GM21390 (cell line): ENCODE data around the gene SLC39A11.

Experiments used
- ATAC-seq: cut with Tn5 transposase; IDR thresholded peaks from one replicate; pipeline ENCODE4 v1.9.1; 2021; ENCODE audit not compliant: unreplicated experiment

The SLC39A11 gene

DNA sequence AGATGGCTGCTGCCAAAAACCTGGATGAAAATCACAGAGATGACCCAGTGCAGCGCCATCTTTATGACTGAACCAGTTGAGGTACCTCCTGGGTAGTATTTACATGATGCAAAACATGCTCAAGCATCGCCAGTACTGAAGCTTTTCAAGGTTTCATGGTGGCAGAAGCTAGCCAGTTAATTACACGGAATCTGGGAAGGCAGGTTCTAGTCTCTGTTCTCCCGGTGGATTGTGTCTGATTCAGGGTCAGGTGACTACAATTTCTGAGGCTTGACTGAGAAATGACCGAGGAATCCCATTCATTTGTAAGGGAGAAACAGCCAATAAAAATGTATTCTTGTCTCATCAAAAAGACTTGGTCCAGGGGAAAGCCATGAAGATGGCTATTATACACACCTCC, 209.1 kb downstream of the SLC39A11 start:
- no peak for ATAC-seq

DNA sequence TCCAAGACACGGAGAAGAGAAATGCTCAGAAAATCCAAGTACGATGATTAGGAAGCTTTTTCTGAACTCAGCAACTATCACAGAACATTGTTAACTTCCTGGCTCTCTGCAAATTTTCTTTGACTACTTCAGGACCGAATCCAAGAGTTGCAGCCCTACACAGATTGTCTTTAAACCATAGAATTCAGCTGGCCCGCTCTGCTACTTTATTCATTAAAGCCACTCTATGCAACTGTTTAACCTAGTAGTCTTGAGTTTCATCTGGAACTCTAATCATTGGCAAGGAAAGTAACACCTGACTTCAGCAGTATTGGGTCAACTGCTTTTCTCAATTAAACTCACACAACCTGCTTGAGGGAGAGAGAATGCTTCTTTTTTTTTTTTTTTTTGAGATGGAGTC, 210.1 kb downstream of the SLC39A11 start:
- no peak for ATAC-seq

DNA sequence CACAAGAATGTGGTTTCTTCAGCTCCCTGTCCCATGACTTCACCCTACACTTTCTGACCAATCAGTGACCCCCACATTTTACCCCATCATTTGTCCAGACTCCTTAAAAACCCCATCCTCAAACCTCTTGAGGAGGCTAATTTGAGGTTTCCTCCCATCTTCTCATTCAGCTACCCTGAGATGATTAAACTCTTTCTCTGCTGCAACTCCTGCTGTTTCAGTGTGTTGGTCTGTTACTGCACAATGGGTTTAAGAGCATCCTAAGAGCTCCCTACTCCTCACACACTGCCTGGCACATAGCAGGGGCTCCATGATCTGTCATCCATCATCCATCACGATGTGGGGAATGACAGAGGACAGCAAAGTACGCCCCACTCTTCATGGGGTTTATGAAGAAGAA, 212.6 kb downstream of the SLC39A11 start:
- no peak for ATAC-seq

DNA sequence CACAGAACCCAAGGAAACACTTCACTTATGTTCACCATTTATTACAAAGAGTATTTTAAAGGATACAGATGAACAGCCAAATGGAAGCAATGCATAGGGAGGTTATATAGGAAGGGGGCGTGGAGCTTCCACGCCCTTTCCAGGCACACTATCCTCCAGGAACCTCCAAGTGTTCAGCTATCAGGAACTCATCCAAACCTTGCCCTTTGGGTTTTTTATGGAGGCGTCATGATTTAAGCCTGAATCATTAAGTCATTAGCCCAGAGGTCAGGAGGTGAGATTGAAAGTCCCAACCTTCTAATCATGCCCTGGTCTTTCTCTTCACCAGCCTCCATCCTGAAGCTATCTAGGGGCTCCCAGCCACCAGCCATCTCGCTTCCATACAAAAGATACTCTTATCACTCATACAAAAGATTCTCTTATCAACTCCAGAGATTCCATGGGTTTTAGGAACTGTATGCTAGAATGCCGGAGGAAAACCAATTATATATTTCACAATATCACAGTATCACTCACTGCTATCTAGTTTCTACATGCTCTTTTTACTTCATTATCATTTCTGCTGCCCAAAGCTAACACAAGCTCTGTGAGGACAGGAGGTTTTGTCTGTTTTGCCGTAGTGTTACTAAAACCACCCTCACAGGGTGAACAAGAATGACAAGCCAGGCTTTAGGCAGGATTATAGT, 213.4 kb downstream of the SLC39A11 start:
- ATAC-seq = no peak

DNA sequence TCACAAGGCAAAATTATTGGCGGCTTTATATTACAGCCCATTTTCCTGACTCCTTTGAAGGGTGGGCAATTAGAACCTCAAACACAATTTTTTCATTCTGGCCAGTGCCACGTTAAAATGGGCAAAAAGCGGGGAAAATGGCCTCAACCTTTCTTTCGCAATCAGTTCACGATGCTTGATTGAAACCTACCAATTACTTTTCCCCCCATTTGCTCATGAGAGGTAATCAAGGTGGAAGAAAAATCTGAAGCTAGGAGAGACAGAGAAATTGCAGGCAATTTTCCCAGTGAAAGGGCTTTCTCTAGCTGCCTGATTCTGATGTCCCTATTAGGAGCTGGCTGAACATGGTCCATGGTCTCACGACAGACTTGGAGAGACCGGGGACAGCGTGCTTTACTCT, 215.1 kb downstream of the SLC39A11 start:
- ATAC-seq = no peak

DNA sequence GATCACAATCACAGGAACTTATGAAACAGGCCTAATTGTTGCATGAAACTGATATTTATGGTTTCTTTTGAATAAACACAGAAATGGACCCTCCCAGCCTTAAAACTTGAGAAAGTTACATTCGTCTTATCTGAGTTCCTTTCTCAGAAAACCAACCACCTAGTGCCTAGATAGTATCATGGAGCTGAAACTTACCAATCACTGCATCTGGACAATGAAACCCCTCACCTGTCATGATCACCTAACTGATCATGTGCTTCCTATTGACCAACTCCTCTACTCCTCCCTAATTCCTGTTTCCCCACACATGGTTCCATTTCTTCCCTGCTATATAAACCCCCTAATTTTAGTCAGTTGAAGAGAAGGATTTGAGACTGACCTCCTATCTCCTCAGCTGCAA, 216.1 kb downstream of the SLC39A11 start:
- ATAC-seq = no peak

DNA sequence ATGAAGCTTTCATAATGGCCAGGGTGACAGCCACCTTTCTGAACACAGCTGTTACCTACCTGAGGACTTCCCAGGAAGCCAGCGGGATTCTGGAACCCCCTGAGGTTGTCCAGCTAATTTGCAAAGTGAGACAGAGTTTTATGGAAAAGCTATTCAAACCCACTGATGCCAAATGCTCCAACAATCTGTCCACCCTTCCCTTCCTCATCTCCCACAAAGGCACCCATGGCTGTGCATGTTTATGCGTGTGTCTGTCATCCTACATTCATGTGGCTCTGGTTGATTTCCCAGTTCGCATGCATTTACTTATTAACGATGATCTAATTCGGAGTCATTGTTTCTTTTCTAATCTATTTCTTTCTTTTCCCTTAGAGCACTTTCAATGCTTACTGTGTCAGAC, 217.1 kb downstream of the SLC39A11 start:
- ATAC-seq = no peak

DNA sequence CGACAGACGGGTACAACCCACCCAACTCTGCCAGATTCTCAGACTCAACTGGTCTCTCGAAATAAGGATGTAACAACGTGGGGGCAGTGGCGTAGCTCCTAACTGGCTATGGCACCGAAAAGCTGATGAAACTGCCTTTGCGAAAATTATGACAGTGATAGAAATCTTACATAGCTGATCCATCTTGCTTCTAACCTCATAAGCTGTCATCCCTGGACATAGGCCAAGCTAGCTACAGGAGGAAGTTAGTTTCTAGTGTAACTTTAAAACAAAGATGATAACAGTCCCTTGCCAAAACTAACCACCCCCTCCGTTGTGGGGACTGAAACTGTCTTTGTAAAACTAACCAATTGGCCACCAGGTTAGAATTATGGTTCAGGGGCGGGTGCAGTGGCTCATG, 220.1 kb downstream of the SLC39A11 start:
- ATAC-seq = no peak

DNA sequence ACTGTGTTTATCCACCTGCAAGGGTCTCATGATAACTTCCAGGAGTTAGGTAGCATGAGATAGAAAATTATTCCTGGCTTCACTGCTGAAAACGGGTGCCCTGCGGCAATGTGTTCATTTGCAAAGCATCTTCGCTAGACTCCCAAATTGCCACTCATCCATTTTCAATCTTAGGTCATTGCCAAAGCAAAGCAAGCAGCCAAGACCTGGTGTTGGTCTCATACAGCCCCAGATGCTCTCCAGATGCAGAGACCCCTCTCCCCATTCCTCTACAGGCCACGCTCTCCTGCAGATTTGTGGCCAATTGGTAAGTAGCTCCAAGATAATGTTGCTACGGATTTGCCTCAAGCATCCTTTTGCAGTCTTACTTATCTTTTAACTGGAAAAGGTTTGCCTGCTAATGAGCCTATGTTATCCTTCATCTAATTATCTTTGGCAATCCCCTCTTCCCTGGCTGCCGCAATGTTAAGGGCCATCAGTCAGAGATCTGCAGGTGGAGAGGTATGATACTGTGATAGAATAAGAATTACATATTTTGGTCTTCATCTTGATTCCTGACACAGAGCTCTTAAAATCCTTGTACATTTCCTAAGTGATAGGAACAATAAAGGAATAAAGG, 222.0 kb downstream of the SLC39A11 start:
- ATAC-seq = no peak

DNA sequence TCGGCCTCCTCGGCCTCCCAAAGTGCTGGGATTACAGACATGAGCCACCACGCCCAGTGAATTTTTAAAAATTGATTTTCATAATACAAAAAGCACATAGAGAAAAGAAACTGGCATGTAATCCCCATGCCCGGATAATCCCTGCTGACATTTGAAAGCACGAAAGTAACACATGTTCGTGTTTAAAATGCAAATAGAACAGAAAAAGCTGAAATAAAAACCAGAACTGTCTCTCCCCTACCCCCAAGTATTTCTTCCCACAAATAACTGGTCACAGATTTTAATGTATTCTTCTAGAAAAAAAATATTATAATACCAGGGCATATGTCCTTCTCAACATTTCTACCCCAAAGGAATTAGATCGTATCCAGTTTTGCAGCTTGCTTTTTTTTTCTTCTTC, 222.9 kb downstream of the SLC39A11 start:
- ATAC-seq = no peak

DNA sequence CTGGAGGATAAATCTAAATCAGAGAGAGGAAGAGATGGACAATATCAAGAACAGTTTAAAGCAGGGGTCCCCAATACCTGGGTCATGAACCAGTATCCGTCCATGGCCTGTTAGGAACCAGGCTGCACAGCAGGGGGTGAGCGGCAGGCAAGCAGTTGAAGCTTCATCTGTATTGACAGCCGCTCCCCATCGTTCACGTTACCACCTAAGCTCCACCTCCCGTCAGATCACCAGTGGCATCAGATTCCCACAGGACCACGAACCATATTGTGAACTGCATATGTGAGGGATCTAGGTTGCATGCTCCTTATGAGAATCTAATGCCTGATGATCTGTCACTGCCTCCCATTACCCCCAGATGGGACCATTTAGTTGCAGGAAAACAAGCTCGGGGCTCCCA, 226.5 kb downstream of the SLC39A11 start:
- ATAC-seq = no peak

DNA sequence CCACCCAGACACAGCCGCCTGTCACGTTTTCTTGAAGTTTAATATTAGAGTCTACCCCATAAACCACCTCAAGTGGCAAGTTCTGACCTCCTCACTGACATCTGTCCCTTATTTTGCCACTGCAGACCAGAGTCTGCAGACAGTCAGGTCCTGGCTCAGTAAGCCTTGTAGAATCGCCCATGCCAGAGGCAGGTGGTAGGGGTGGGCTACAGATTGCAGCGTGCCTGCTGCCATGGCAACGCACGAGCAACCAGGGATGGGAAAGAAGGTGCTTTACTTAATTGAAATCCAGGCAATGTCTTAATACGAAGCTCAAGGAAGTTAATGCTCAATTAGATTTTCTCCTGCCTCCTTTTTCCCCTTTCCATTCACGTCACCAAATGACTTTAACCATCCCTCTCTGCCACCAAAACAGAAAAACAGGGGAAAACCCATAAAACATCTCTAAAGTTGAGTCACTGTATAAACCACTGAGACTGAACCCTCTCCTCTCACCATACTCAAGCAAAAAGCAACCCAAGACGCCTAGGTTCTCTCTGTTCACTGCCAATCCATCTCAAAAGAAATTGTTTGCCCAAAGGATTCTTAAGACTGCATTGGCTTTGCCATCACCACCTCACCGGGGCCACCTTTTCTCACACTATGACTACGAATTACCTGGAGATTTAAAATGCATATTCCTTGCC, 228.8 kb downstream of the SLC39A11 start:
- ATAC-seq = peak; percentile 69

DNA sequence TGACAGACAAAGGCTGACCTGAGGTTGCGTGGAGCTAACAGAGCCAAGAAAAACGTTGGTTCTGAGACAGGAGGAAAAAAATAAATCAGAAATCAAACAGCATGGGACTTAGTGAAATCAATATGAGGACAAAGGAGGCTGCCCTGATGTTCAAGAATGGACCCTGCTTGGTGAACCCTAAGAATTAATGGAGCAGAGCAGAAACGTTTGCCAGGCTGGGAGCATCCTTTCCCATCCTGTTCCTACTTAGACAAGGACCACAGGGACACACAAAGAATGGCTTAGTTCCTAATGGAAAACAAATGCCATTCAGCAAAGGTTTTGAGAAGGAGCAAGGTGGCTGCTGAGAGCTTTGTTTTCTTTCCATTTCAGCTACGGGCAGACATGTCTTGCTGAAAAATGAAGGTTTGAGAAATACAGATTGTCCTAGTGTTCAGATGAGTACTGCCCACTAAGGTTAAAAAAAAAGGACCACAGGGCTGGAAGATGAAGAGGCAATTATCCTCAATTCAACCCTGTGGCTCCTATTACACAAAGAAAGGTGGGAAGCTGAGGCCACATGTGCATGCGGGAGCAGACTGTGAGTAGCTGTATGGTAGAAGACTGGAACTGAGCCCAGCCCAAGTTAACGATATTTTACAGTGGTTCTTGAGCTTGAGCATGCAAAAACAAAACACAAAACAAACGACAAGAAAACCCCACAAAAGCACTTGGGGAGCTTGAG, 230.1 kb downstream of the SLC39A11 start:
- no peak for ATAC-seq

DNA sequence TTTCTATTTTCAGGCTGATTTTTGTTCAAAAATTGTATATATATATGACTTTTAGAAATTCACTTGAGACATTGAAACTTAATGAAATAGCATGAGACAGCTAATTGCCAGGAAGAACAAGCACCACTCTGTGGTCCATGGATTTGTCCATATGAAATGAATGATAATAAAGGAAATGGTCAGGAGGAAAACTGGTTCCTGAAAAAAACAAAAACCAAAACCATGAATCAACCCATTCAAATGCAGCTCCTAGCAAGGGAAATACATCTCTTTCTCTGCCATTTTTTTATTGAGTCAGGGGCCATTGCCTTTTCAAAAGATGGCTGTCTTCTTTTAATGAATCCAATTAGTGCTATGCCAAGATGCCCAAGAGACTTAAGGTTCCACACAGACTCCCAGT, 230.7 kb downstream of the SLC39A11 start:
- no peak for ATAC-seq

DNA sequence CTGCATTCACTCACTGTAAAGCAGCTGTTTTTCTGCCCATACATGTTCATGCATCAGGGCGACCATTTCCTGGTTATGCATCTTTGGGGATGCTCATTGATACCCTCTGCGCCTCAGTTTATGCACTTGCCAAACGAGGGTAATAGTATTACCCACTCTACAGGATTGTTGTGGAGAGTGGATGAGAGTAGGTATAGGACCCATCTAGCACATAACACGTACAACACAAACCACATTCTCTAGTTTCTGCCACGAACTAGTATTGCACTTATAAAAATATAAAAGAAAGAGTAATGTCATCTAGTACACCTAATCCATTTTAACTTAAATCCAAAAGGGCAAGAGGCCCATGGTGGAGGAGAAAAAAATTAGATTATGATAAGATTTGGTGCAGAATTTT, 231.7 kb downstream of the SLC39A11 start:
- ATAC-seq = no peak

DNA sequence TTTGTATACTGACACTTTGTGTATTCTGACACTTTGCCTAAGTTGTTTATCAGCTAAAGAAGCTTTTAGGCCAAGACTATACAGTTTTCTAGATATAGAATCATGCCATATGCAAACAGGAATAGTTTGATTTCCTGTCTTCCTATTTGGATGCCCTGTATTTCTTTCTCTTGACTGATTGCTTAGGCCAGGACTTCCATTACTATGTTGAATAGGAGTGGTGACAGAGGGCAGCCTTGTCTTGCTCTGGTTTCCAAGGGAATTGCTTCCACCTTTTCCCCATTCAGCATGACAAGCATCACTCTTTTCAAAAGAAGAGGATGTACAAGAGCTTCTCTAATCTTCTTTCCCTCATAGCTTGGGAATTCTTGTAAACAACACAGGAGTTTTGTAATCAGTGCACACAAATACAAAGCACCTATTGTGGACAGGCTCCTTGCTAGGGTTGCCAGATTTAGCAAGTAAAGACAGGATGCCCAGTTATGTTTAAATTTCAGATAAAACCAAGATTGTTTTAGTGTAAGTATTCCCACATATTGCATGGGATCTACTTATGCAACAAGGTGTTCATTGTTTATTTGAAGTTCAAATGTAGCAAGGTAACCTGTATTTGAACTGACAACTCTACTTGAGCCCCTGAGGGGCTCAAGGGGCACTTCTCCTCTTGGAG, 233.5 kb downstream of the SLC39A11 start:
- ATAC-seq = no peak

DNA sequence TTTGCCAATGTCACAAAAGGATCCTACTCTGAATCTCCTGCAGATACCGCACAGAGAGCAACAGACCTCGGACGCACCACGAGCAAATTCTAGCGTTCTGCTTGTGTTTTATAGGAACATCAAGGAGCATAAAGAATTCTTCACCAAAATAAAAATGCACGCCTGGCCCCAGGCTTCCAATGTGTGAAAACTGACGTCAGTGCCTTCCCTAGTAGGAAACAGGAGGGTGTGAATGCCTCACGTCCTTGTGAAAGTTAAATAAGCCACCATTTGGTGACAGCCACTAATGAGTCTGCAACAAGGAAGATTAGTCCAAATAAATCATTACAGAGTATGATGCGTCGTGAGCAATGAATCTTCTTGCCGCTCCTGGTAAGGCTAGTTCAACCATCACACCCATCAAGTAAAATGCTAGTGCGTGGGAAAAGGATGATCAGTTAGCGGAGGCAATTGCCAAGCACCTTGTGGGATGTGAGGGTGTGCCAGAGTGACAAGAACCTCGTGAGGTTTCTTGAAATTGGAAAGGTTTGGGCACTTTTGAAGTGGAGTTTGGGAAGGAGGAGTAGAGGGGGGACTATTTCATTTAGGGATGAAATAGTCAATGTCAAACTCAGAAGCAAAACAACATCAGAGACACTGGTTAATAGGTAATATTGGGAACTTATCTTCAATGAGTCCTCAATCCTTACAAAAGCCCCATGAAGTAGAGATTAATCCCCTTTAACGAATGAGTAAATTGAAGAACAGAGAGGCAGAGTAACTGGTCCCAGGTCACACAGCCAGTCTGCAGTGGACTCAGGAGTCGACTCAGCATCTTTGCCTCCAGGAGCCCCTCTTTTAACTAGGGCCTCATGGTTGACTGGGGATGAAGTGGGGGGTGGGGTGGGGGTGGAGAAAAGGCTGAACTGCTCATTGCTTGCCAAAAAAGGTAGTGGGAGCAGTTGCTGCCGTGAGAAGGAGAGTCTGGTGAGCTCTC, 238.8 kb downstream of the SLC39A11 start:
- ATAC-seq = no peak

DNA sequence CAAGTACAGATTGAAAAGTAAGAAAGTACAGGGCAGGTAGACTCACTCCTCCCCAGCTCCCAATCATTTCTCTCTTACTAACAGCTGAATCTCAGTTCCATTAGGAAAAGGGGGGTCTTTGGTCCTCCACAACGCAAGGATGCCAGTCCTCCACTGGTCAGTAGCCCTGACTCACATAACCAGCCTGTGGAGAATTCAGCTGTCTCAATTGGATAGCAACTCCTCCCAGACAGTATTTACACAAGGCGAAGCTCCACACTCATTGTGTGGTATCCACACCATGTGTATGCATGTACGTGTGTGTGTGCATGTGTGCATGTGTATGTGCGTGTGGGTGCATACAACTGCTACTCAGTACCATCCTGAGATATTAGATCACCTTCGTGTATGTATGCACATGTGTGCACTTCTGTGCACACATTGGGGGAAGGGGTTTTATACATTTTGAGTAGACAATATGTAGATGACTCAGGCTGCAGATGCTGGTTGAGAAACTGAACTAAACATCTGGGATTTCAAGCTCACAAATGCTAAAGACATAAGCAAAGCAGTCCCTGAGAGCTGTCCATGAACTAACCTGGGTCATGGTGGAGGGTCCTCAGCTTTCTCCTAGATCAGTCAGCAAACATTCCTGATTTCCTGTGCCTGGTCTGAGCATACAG, 240.1 kb downstream of the SLC39A11 start:
- no peak for ATAC-seq

DNA sequence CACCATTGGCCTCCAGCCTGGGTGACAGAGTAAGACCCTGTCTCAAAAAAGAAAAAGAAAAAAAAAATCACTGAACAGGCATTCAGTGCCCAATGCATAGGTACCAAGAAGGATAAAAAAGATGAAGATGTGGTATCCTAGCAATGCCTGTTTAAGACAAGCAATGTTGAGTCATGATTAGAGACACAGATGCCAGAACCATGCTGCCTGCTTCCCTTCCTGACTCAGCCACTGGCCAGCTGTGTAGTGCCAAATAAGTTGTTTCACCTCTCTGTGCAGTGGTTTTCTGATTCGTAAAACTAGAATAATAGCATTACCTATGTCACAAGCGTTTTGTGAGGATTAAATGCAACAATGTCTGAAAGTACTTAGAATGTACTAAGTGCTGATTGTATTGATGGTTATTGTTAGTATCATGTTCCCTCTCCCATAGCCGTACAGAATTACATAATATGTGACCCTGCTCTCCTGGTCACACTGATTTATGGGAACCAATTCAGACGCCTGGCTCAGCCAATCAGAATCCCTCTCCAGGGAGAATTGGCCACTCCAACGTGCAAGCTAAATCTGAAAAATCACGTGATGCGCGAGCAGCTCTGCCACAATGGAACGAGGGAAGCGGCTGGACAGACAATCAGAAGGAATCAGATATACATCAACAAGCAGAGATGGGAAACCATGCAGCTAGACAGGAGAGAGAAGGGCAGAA, 241.9 kb downstream of the SLC39A11 start:
- no peak for ATAC-seq
